ENCODE measurements around the gene NDUFAF4.
A peak's percentile ranks its signal among the peaks of the same experiment; 100 is the strongest.
"Not testable (repeated sequence)": the region's sequence is repeated elsewhere in the genome, so short reads cannot be mapped to it uniquely, and the experiment has no call there.

NDUFAF4 gene

DNA sequence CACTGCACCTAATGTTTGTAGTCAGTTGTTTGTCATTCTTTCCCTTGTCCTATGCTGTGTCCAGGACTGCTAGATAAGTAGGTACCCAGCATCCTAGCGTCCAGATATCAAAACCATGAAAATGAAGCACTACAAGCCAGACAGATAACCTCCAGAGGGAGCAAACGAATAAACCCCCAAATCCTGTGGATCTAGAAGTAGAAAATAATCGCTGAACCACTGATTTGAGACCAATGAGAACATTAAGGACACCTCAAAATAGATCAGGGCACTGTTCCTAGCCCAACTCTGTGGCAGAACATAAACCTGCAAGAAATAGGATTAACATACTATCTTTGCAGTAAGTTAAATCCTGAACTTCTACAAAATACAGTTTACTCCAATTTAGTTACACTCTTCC is 25.7 kb upstream of the NDUFAF4 start:
- H3K27me3 Mint-ChIP-seq: peaks cover 52% of the 10 kb centered on the region
- no peaks in the 10 kb centered on the region for H3K9me3 Mint-ChIP-seq
- intact Hi-C loops (cut with micrococcal nuclease): no loop called here
- peaks cover 17% of the 10 kb centered on the region for H3K4me1 Mint-ChIP-seq (ENCODE audit: low read depth)
- H3K4me3 Mint-ChIP-seq: no peak overlapping the region
- H3K36me3 Mint-ChIP-seq (ENCODE audit: low read depth): peaks cover 12% of the 10 kb centered on the region
- H3K27ac Mint-ChIP-seq: no peak overlapping the region

DNA sequence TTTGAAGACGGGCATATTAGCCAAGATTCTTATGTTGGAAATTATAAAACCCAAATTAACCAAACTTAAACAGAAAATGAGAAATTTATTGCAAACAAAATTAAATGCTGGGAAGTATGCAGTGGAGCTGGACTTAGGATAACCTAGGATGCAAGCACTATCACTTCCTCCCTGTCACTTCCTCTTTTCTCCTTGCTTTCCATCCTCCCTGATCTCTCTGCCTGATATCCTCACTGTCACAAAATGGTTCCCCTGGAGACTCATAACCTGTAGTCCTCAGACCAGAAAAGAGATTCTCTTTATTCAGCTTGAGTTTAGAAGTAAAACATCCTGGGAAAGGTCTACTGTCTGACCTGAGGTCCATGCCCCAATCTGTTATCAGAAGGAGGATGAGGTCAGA is 19.4 kb upstream of the NDUFAF4 start:
- H3K4me3 Mint-ChIP-seq: no peak overlapping the region
- H3K9me3 Mint-ChIP-seq: no peaks in the 10 kb centered on the region
- H3K4me1 Mint-ChIP-seq (ENCODE audit: low read depth): peaks cover 5% of the 10 kb centered on the region
- no peak overlapping the region for H3K27ac Mint-ChIP-seq
- H3K27me3 Mint-ChIP-seq: peaks cover 18% of the 10 kb centered on the region
- H3K36me3 Mint-ChIP-seq (ENCODE audit: low read depth): no peaks in the 10 kb centered on the region
- intact Hi-C loops (cut with micrococcal nuclease): no loop called here

DNA sequence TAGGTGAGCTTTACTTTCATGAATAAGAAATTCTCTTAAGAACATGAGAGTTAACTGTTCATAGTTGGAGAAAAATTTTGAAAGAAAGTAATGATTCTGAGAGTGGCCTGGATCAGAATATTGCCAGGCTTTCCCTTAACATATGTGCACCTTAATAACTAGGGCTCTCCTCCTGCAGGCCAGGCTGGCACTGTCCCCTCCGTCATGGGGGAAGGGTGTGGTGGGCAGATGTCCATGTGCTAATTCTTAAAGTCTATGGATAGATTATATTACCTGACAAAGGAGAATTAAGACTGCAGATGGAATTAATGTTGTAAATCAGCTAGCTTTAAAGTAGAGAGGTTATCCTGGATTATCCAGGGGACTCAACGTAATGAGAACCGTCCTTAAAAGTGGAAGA is 15.9 kb upstream of the NDUFAF4 start:
- H3K4me1 Mint-ChIP-seq (ENCODE audit: low read depth): peaks cover 5% of the 10 kb centered on the region
- intact Hi-C loops (cut with micrococcal nuclease): no loop called here
- no peaks in the 10 kb centered on the region for H3K9me3 Mint-ChIP-seq
- peaks cover 22% of the 10 kb centered on the region for H3K27me3 Mint-ChIP-seq
- H3K27ac Mint-ChIP-seq: no peak overlapping the region
- H3K36me3 Mint-ChIP-seq (ENCODE audit: low read depth): no peaks in the 10 kb centered on the region
- H3K4me3 Mint-ChIP-seq: no peak overlapping the region

DNA sequence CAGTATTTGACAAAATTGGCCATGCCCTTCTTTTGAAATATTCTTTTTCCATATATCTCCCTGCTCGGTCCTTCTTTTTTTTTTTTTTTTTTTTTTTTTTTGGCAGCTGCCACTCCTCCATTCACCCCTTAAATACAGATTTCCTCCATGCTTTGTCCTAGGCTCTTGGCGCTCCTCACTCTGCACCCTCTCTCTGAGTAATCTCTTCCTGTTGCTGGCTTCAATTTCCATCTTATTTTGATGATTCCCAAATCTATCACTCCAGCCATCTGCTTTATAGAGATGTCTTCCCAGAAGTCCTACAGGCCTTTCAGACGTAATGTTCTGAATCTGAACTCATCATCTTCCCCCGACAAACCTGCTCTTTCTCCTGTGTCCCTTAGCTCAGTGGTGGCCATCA is 14.1 kb upstream of the NDUFAF4 start:
- Mint-ChIP-seq H3K4me1 (ENCODE audit: low read depth) (no peaks in the 10 kb centered on the region), H3K27ac (no peak overlapping the region), H3K36me3 (ENCODE audit: low read depth) (no peaks in the 10 kb centered on the region), H3K9me3 (no peaks in the 10 kb centered on the region), H3K27me3 (peaks cover 24% of the 10 kb centered on the region), H3K4me3 (no peak overlapping the region)
- intact Hi-C loops (cut with micrococcal nuclease): no loop called here

DNA sequence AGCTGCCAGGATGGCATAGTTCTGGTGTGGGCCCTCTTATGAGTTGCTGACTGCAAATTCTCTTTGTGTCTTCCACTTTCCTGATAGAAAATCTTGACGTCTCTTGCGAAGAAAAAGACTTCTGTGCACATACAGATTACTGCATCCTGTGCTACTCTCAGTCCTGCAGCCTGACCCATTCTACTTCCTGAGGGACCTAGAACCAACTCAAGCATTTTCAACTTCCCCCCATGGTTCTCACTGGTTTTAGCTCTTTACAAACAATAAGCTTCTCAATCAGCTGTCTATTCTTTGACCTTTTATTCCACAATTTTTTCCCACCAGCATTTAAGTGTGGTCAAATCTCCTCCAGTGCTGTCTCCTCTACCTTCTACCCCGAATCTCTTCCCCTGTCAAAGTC is 13.5 kb upstream of the NDUFAF4 start:
- no peak overlapping the region for H3K27ac Mint-ChIP-seq
- peaks cover 26% of the 10 kb centered on the region for H3K27me3 Mint-ChIP-seq
- H3K4me3 Mint-ChIP-seq: no peak overlapping the region
- intact Hi-C loops (cut with micrococcal nuclease): no loop called here
- no peaks in the 10 kb centered on the region for H3K9me3 Mint-ChIP-seq
- H3K36me3 Mint-ChIP-seq (ENCODE audit: low read depth): no peaks in the 10 kb centered on the region
- H3K4me1 Mint-ChIP-seq (ENCODE audit: low read depth): no peaks in the 10 kb centered on the region

DNA sequence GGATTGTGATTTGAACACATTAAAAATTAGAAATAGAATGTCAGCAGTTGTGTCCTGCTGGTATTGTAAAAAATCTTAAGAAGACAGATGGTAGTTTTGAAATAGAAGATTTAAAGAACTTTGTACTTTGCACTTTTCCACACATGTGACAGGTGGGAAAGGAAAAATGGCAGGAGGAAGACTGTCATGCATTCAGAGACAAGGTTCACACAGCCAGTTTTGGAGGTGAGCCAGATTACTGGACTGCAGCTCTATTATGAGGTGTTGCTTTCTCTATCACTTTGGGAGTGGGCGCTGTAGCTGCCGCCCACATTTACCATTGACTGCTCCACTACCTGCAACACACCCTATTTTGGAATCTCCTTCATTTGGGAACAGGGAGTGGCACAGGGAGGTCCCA is 12.1 kb upstream of the NDUFAF4 start:
- Mint-ChIP-seq H3K36me3 (ENCODE audit: low read depth) (no peaks in the 10 kb centered on the region), H3K4me3 (no peak overlapping the region), H3K27ac (no peak overlapping the region), H3K9me3 (no peaks in the 10 kb centered on the region), H3K27me3 (peaks cover 32% of the 10 kb centered on the region), H3K4me1 (ENCODE audit: low read depth) (no peaks in the 10 kb centered on the region)
- intact Hi-C loops (cut with micrococcal nuclease): no loop called here

DNA sequence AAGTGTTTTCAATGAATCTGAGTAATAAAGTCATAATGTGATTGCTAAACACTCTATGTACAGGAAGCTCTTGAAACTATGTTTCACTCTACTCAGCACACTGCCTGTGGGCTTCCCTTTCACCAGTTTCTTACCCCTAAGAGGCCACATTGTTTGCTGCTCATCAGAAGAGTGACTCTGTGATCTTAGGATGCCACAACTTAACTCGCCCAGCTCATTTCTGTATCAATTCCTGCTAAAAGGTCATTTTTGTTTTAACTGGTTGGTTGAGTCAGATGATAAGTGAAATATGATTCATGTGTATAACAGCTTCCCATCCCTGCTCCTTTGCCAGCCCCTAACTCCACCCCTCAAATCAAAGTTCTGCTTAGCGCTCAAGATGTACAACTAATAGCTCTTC is 9.8 kb upstream of the NDUFAF4 start:
- intact Hi-C loops (cut with micrococcal nuclease): no loop called here
- no peak overlapping the region for H3K27ac Mint-ChIP-seq

DNA sequence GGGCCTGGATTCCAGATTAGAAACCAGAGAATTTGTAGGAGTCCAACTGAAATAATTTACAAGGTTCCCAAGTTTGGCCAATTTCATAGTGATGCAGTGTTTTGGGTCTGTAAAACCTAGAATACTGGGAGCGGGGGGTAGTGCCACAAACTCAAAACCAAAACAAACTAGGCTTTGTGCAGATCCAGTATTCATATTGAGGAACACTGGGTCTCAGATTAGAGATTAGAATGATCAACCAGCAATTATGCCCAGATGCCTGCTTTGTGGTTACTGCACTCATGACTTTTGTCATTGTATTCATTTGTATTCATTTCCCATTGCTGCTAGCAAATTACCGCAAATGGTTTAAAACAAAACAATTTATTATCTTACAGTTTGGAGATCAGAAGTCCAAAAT is 3.2 kb upstream of the NDUFAF4 start:
- Mint-ChIP-seq H3K27me3 (peaks cover 8% of the 10 kb centered on the region), H3K4me1 (ENCODE audit: low read depth) (peaks cover 17% of the 10 kb centered on the region), H3K36me3 (ENCODE audit: low read depth) (peaks cover 10% of the 10 kb centered on the region), H3K4me3 (no peak overlapping the region), H3K27ac (no peak overlapping the region), H3K9me3 (no peaks in the 10 kb centered on the region)
- intact Hi-C loops (cut with micrococcal nuclease): no loop called here

More for the DNA sequence above, 9.8 kb upstream of the NDUFAF4 start:
- Mint-ChIP-seq H3K4me1 (ENCODE audit: low read depth) (no peaks in the 10 kb centered on the region), H3K36me3 (ENCODE audit: low read depth) (no peaks in the 10 kb centered on the region), H3K9me3 (no peaks in the 10 kb centered on the region), H3K4me3 (no peak overlapping the region), H3K27me3 (peaks cover 26% of the 10 kb centered on the region)

DNA sequence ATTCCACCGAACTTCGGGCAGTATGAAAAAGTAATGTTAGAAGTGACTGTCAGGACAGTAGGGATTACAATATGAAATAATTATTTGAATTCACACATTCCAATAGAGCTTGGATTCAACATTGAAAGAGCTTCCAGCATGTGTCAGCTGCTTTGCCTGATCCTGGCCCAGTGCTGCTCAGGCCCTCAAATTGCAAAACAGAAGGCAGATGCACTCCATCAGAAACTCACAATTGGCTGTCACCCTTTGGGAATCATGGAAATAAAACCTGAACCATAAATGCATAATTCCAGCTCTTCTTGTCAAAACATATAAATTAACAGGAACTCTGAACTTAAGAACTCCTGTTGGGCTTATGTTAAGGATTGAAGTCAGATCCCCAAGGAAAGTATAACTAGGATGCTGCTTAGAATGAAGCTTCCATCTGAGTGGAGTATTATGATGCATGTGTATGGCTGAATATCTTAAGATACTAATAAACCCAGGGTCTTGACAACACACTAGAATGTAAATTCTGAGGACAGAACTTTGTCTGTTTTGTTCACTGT is 1.8 kb upstream of the NDUFAF4 start:
- peaks cover 21% of the 10 kb centered on the region for H3K4me1 Mint-ChIP-seq (ENCODE audit: low read depth)
- no peak overlapping the region for H3K4me3 Mint-ChIP-seq
- peaks cover 4% of the 10 kb centered on the region for H3K27me3 Mint-ChIP-seq
- no peak overlapping the region for H3K27ac Mint-ChIP-seq
- peaks cover 16% of the 10 kb centered on the region for H3K36me3 Mint-ChIP-seq (ENCODE audit: low read depth)
- intact Hi-C loops (cut with micrococcal nuclease): loop anchor here (1.0 to 10.0 kb wide), 2 partner anchors 160 to 495 kb away; no protein-coding TSS in a partner anchor
- H3K9me3 Mint-ChIP-seq: no peaks in the 10 kb centered on the region

DNA sequence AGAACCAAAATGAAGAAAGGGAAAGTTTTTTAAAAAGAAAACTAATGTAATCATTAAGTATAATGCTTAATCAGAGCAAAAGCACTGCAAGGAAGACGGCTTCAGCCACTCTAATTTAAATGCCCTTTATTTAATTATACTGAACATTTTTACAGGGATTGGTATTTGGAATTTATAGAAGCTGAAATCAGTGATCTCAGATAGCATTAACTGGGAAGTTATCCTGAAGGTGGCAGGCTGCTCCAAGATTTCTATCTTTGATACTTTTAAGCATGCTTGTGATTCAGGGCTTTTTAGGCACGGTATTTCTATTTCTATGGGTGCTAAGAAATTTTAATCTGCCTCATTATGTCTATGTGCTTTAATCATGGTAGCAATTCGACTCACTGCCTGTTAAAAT is 1.3 kb upstream of the NDUFAF4 start:
- peaks cover 16% of the 10 kb centered on the region for H3K36me3 Mint-ChIP-seq (ENCODE audit: low read depth)
- no peak overlapping the region for H3K4me3 Mint-ChIP-seq
- no peaks in the 10 kb centered on the region for H3K9me3 Mint-ChIP-seq
- intact Hi-C loops (cut with micrococcal nuclease): loop anchor here (1.0 to 10.0 kb wide), 2 partner anchors 160 to 496 kb away; no protein-coding TSS in a partner anchor
- H3K4me1 Mint-ChIP-seq (ENCODE audit: low read depth): peaks cover 21% of the 10 kb centered on the region
- H3K27ac Mint-ChIP-seq: peak overlapping the region; percentile 97
- peaks cover 4% of the 10 kb centered on the region for H3K27me3 Mint-ChIP-seq

DNA sequence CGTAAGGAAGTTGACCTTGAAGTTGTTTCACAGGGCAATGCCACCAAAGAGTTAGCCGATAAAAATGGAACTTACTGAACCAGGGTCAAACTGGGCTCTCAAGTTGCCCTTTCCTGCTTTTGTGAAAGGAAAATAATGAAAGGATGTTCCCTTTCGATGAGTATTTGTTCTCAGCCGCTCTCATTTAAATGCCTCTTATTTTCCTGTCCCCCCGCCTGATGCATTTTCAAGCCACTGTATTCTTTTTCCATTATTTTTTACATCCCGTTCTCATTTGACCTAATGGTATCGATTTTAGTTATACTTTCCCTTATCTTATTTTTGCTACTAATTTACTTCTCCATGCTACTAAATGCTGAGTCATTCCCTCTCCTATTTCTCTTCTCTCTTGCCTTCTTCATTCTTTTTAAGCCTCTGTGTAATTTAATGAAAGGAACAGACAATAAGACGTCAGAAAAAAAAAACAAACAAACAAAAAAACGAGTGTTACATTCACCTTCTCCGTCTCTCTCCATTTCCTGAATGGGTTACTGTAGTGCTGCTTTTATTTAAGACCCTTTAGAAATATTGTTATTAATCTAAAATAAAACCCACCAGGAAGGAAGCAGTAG is 655 bp upstream of the NDUFAF4 start:
- Mint-ChIP-seq H3K36me3 (ENCODE audit: low read depth) (peaks cover 16% of the 10 kb centered on the region), H3K27ac (peak overlapping the region; percentile 97), H3K4me1 (ENCODE audit: low read depth) (peaks cover 21% of the 10 kb centered on the region), H3K9me3 (no peaks in the 10 kb centered on the region), H3K4me3 (peak overlapping the region; percentile 91), H3K27me3 (peaks cover 4% of the 10 kb centered on the region)
- intact Hi-C loops (cut with micrococcal nuclease): loop anchor here (10.0 kb wide), 1 partner anchor 496 kb away; no protein-coding TSS in a partner anchor

DNA sequence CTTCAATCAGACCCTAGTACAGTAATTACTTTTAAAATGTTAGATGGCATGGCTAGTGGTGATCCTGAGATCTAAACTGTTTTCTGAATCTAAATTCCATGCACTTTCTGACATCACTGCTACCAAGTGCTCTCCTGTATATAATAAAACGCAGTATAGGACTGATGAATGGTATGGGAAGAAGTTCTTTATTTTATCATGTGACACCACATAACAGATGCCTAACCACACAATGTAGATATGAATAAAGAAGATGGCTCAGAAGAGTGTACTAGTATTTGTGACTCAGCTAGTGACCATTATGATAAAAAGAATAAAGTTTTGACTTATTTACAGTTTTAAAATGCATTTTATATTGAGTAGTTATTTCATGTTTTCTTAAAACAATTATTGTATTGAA is 8.5 kb downstream of the NDUFAF4 start:
- intact Hi-C loops (cut with micrococcal nuclease): no loop called here
- Mint-ChIP-seq H3K27ac (no peak overlapping the region), H3K4me1 (ENCODE audit: low read depth) (no peaks in the 10 kb centered on the region), H3K9me3 (no peaks in the 10 kb centered on the region), H3K36me3 (ENCODE audit: low read depth) (no peaks in the 10 kb centered on the region), H3K4me3 (no peak overlapping the region), H3K27me3 (no peaks in the 10 kb centered on the region)

DNA sequence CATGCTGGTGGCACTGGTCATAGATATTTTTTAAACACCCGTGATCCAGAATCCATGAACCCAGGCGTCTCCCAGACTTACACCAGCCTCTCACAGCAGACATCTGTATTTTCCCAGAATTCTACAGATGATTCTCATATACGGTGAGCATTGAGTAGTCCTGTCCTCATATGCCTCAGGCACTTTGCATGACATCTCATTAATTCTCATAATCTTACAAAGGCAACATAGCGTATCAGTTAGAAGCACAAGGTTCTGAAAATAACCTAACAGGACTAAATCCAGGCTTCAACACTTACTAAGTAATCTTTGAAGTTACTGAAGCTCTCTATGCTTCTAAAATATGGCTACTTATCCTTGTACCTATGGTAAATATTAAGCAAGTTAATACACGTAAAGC is 8.9 kb downstream of the NDUFAF4 start:
- no peak overlapping the region for H3K4me3 Mint-ChIP-seq
- H3K4me1 Mint-ChIP-seq (ENCODE audit: low read depth): no peaks in the 10 kb centered on the region
- intact Hi-C loops (cut with micrococcal nuclease): no loop called here
- H3K27me3 Mint-ChIP-seq: no peaks in the 10 kb centered on the region
- no peaks in the 10 kb centered on the region for H3K36me3 Mint-ChIP-seq (ENCODE audit: low read depth)
- H3K9me3 Mint-ChIP-seq: no peaks in the 10 kb centered on the region
- no peak overlapping the region for H3K27ac Mint-ChIP-seq

DNA sequence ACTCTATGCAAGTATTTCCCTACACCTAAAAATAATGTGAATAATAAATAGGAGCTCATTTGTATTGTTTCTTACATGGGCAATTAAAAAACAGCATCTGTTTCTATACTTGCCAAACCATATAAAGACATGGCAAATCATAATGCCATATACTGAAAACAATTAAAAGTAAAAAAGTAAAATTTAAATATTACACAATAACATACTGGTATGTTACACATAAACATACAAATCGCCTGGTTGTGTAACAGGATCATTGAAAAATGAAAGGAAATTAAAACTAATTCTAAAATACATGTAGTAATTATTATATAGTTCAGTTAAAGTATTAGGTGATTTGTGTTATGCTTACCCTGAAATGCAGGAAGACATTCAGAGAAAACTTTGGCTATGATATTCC is 11.2 kb downstream of the NDUFAF4 start:
- Mint-ChIP-seq H3K4me1 (ENCODE audit: low read depth) (no peaks in the 10 kb centered on the region), H3K9me3 (no peaks in the 10 kb centered on the region), H3K27me3 (no peaks in the 10 kb centered on the region), H3K27ac (no peak overlapping the region), H3K4me3 (no peak overlapping the region), H3K36me3 (ENCODE audit: low read depth) (no peaks in the 10 kb centered on the region)
- intact Hi-C loops (cut with micrococcal nuclease): no loop called here

DNA sequence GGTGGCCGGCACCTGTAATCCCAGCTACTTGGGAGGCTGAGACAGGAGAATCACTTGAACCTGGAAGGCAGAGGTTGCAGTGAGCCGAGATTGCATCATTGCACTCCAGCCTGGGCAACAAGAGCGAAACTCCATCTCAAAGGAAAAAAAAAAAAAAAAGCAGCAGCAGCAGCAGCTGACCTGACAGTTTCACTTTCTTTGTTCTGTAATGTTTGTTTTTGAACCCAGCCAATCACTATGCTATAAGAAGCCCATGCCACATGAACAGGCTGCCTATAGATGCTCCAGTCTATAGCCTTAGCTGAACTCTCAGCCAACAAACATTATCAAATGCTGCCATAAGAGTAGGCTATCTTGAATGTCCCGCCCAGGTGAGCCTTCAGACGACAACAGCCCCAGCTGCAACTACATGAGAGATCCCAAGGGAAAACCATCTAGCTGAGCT is 12.5 kb downstream of the NDUFAF4 start:
- H3K4me1 Mint-ChIP-seq (ENCODE audit: low read depth); H3K9me3 Mint-ChIP-seq; H3K36me3 Mint-ChIP-seq (ENCODE audit: low read depth); intact Hi-C loops (cut with micrococcal nuclease); H3K4me3 Mint-ChIP-seq; H3K27me3 Mint-ChIP-seq; H3K27ac Mint-ChIP-seq: not testable (repeated sequence)
